Ectodermal cell (in vitro differentiated cells): ENCODE measurements around the gene ARL2BP.
A peak's percentile ranks its signal among the peaks of the same experiment; 100 is the strongest.

Source experiments
- H3K27ac ChIP-seq: 2 replicates; pipeline ENCODE4 v1.7.0; 2013; ENCODE audit warnings: mild to moderate bottlenecking, low read depth, low read length; ENCODE audit not compliant: insufficient read depth, poor library complexity, severe bottlenecking
- H3K27me3 ChIP-seq: 2 replicates; pipeline ENCODE4 v1.7.0; 2013; ENCODE audit warnings: mild to moderate bottlenecking, low read length; ENCODE audit not compliant: insufficient read depth, control insufficient read depth, poor library complexity, severe bottlenecking
- H3K36me3 ChIP-seq: one replicate; pipeline ENCODE4 v1.7.0; 2013; ENCODE audit warnings: low read length; ENCODE audit not compliant: control insufficient read depth, insufficient read depth
- H3K4me1 ChIP-seq: one replicate; pipeline ENCODE4 v1.7.0; 2013; ENCODE audit warnings: low read length; ENCODE audit not compliant: control insufficient read depth, insufficient read depth
- H3K4me3 ChIP-seq: 2 replicates; pipeline ENCODE4 v1.7.0; 2013; ENCODE audit warnings: low read depth, low read length, control low read depth; ENCODE audit not compliant: insufficient read depth
- H3K9me3 ChIP-seq: 2 replicates; pipeline ENCODE4 v1.7.0; 2013; ENCODE audit warnings: mild to moderate bottlenecking, low read length, moderate library complexity; ENCODE audit not compliant: control insufficient read depth
- WGBS, 2 experiments: methylation state at CpG; one replicate each; pipeline ENCODE4 v1.1.7; 2013; ENCODE audit warnings: missing lambda C conversion rate in 2 of 2; 5-methylcytosine and 5-hydroxymethylcytosine counted together

Gene ARL2BP

GRCh38 chr16:57283214-57283958, 38.3 kb downstream of the ARL2BP start:
- peaks cover 39% of the 10 kb centered on the region for H3K27me3 ChIP-seq
- H3K27ac ChIP-seq, result no peak overlapping the region
- no peaks in the 10 kb centered on the region for H3K9me3 ChIP-seq
- H3K36me3 ChIP-seq, result no peaks in the 10 kb centered on the region
- 74 to 78% methylated on average over 24 of the region's 24 CpGs for WGBS, 2 experiments
- no peak overlapping the region for H3K4me3 ChIP-seq
- peaks cover 6% of the 10 kb centered on the region for H3K4me1 ChIP-seq

GRCh38 chr16:57283959-57284208, 38.8 kb downstream of the ARL2BP start:
- Histone ChIP-seq H3K4me1 (peaks cover 6% of the 10 kb centered on the region), H3K27ac (no peak overlapping the region), H3K36me3 (no peaks in the 10 kb centered on the region), H3K4me3 (peak overlapping the region; percentile 36), H3K9me3 (no peaks in the 10 kb centered on the region), H3K27me3 (peaks cover 39% of the 10 kb centered on the region)
- 22% methylated on average over 14 of the region's 14 CpGs for WGBS, 2 experiments

DNA sequence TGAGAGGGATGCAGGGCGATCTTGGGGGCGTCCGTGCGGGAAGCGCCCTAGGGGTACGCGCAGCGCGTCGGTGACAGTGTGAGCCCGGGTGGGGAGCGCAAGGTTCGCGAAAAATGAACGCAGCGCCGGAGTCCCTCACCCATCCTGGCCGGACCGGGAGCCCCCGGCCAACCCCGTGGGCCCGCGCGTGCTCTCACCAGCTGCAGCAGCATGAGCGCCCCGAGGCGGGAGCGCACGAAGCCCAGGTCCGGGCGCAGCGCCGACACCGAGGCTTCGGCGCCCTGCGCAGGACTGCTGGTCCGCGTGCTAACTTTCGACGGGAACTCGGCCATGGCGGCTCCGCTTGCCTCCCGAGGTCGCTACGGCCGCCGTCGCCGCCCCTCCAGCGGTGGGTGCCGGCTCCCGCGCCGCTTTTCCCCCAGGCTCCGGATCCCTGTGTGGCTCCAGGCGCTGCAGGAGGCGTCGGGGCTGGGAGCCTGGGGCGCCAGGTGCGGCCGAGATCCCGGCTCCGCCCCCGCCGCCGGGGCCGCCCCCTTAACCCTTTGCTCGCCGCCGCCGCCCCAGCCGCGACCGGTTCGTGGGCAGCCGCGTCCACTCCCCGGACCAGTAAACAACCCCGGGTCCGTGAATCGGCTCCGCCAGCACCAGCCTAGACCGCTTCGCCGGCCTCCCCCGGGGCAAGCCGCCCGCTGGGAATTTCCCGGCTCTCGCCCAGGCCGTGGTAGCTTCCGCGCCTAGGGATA, 39.3 kb downstream of the ARL2BP start, which contains the start of gene PLLP:
TSS of gene PLLP (minus strand) at position 464 of the 743 bp plus-strand sequence. CDS start at position 332, 132 bp downstream.
- Histone ChIP-seq H3K27ac (no peak within 1 kb of the TSS), H3K4me1 (peaks cover 6% of the 10 kb centered on the region), H3K4me3 (peak within 1 kb of the TSS; percentile 36), H3K9me3 (no peaks in the 10 kb centered on the region), H3K36me3 (no peaks in the 10 kb centered on the region), H3K27me3 (peaks cover 39% of the 10 kb centered on the region)
- WGBS, 2 experiments, result 1 to 2% methylated on average over 95 of the region's 95 CpGs

- no peaks in the 10 kb centered on the region for H3K9me3 ChIP-seq
- H3K27me3 ChIP-seq, result peaks cover 39% of the 10 kb centered on the region
- no peaks in the 10 kb centered on the region for H3K36me3 ChIP-seq
- peak overlapping the region; percentile 36 for H3K4me3 ChIP-seq
- H3K4me1 ChIP-seq, result peaks cover 10% of the 10 kb centered on the region
- H3K27ac ChIP-seq, result no peak overlapping the region
- WGBS, 2 experiments, result 15 to 16% methylated on average over 16 to 22 of the region's 22 CpGs
Measured at GRCh38 chr16:57284952-57285363, 39.9 kb downstream of the ARL2BP start.

DNA sequence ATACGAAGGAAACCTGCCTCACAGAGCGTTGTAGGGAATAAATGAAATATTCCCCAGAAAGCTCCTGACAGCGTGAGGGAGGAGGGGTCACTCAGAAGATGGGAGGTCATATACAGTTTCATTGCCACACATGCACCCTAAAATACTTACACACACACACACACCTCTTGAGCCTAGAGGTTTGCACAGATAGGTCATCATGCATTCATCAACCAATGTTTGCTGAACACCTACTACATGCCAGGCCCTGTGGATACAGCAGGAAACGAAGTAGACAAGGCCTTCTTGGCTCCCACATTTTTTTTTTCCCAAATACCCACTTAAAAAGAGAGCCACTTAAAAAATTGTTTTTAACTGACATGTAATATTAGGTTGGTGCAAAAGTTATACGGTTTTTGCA, 40.3 kb downstream of the ARL2BP start:
- WGBS, 2 experiments, result 81 to 83% methylated on average over 5 of the region's 5 CpGs
- H3K4me3 ChIP-seq, result no peak overlapping the region
- H3K36me3 ChIP-seq, result no peaks in the 10 kb centered on the region
- H3K27me3 ChIP-seq, result peaks cover 39% of the 10 kb centered on the region
- H3K4me1 ChIP-seq, result peaks cover 10% of the 10 kb centered on the region
- H3K27ac ChIP-seq, result no peak overlapping the region
- H3K9me3 ChIP-seq, result no peaks in the 10 kb centered on the region

GRCh38 chr16:57289391-57290257, 44.6 kb downstream of the ARL2BP start:
- H3K4me1 ChIP-seq, result peaks cover 4% of the 10 kb centered on the region
- no peaks in the 10 kb centered on the region for H3K9me3 ChIP-seq
- H3K36me3 ChIP-seq, result no peaks in the 10 kb centered on the region
- WGBS, 2 experiments, result 63 to 69% methylated on average over 14 of the region's 14 CpGs
- no peak overlapping the region for H3K27ac ChIP-seq
- H3K27me3 ChIP-seq, result peaks cover 12% of the 10 kb centered on the region
- no peak overlapping the region for H3K4me3 ChIP-seq

DNA sequence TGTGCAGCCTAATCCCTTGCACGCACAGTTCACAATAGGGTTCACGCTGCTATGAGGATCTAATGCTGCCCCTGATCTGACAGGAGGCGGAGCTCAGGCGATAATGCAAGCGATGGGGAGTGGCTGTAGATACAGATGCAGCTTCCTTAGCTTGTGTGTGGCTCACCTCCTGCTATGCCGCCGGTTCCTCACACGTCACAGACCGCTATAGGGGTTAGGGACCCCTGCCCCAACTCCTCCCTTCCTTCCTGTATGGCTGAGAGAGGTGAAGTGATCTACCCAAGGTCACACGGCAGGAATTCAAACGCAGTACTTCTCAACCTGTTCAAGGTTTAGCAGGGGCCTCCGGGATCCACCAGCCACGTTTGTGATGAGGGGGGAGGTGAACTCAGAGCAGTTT, 52.8 kb downstream of the ARL2BP start:
- Histone ChIP-seq H3K27ac (no peak overlapping the region), H3K9me3 (no peaks in the 10 kb centered on the region), H3K4me3 (no peak overlapping the region), H3K36me3 (no peaks in the 10 kb centered on the region), H3K27me3 (peaks cover 7% of the 10 kb centered on the region), H3K4me1 (peaks cover 6% of the 10 kb centered on the region)
- WGBS, 2 experiments, result 59 to 65% methylated on average over 13 of the region's 13 CpGs

GRCh38 chr16:57299009-57299718, 54.1 kb downstream of the ARL2BP start:
- Histone ChIP-seq H3K36me3 (no peaks in the 10 kb centered on the region), H3K27ac (peak overlapping the region; percentile 82), H3K4me1 (peaks cover 6% of the 10 kb centered on the region), H3K4me3 (peak overlapping the region; percentile 69), H3K9me3 (no peaks in the 10 kb centered on the region), H3K27me3 (peaks cover 7% of the 10 kb centered on the region)
- WGBS, 2 experiments, result 23 to 24% methylated on average over 14 of the region's 14 CpGs

GRCh38 chr16:57299719-57300386, 54.8 kb downstream of the ARL2BP start:
- 0 to 1% methylated on average over 31 to 33 of the region's 35 CpGs for WGBS, 2 experiments
- Histone ChIP-seq H3K27me3 (peaks cover 7% of the 10 kb centered on the region), H3K27ac (peak overlapping the region; percentile 82), H3K9me3 (no peaks in the 10 kb centered on the region), H3K36me3 (no peaks in the 10 kb centered on the region), H3K4me1 (peaks cover 6% of the 10 kb centered on the region), H3K4me3 (peak overlapping the region; percentile 69)
